G401 (cell line): ENCODE results near the gene TTC39B. TPM values are rescaled to one million over a fixed set of nuclear protein-coding genes. Genes with fewer than 3 reads are reported as not detected.
"Not testable (repeated sequence)": the region's sequence is repeated elsewhere in the genome, so short reads cannot be mapped to it uniquely, and the experiment has no call there.

ENCODE experiments used
- DNase-seq: peaks from one replicate; pipeline ENCODE4 v3.0.0-alpha.2; 2015; ENCODE audit warnings: low spot score
- in situ Hi-C: cut with HindIII; loops from 2 replicates; pipeline ENCODE4 v1.10.0; 2016; ENCODE audit warnings: low sequenced_read_pairs, mixed read lengths
- total RNA-seq: library from RNA; depleted of rRNA; stranded (reverse); fragments of >200 nt; shearing (Covaris generic); gene quantifications from 2 replicates; pipeline ENCODE4 v1.2.3, GENCODE V29; 2014; rRNA removed

Gene TTC39B
- total RNA-seq = 2.3 and 2.6 TPM in 2 replicates

GRCh38 chr9:15306757-15307522, at the start of gene TTC39B:
TTC39B (minus strand) TSS chr9:15307216; CDS start chr9:15307125, 91 bp downstream.
- peak; percentile 77 for DNase-seq
- in situ Hi-C loops = no loop called here

- in situ Hi-C loops = no loop called here
- no peak for DNase-seq
These were observed 48.7 kb upstream of the TTC39B start for GRCh38 chr9:15355669-15356068.

- in situ Hi-C loops = no loop called here
These were observed 47.7 kb upstream of the TTC39B start for GRCh38 chr9:15354713-15355112.

GRCh38 chr9:15353892-15354291, 46.9 kb upstream of the TTC39B start:
- in situ Hi-C loops = no loop called here
- DNase-seq = no peak

More at GRCh38 chr9:15354713-15355112, 47.7 kb upstream of the TTC39B start:
- peak; percentile 39 for DNase-seq

- in situ Hi-C loops = no loop called here
These were observed 45.3 kb upstream of the TTC39B start for GRCh38 chr9:15352306-15352705.

GRCh38 chr9:15349892-15350761, 43.1 kb upstream of the TTC39B start:
- in situ Hi-C loops = no loop called here
- no peak for DNase-seq

More at GRCh38 chr9:15352306-15352705, 45.3 kb upstream of the TTC39B start:
- no peak for DNase-seq

GRCh38 chr9:15346837-15347236, 39.8 kb upstream of the TTC39B start:
- DNase-seq = no peak
- in situ Hi-C loops = no loop called here

GRCh38 chr9:15344191-15344590, 37.2 kb upstream of the TTC39B start:
- in situ Hi-C loops = no loop called here
- DNase-seq = no peak

GRCh38 chr9:15333376-15333881, 26.4 kb upstream of the TTC39B start:
- no peak for DNase-seq
- in situ Hi-C loops = no loop called here

GRCh38 chr9:15332939-15333338, 25.9 kb upstream of the TTC39B start:
- DNase-seq = no peak
- in situ Hi-C loops = no loop called here

GRCh38 chr9:15329539-15330109, 22.6 kb upstream of the TTC39B start:
- DNase-seq = no peak
- in situ Hi-C loops = no loop called here

- in situ Hi-C loops = no loop called here
- no peak for DNase-seq
These were observed 21.9 kb upstream of the TTC39B start for GRCh38 chr9:15328946-15329345.

- DNase-seq, in situ Hi-C loops: not testable (repeated sequence)
These were observed 15.7 kb upstream of the TTC39B start for GRCh38 chr9:15322695-15323094.

- in situ Hi-C loops, DNase-seq: not testable (repeated sequence)
These were observed 12.6 kb upstream of the TTC39B start for GRCh38 chr9:15319661-15320060.

- in situ Hi-C loops = no loop called here
- DNase-seq = no peak
These were observed 10.8 kb upstream of the TTC39B start for GRCh38 chr9:15317836-15318235.

- in situ Hi-C loops = no loop called here
These were observed 4.6 kb upstream of the TTC39B start for GRCh38 chr9:15311607-15312006.

GRCh38 chr9:15310107-15310850, 3.3 kb upstream of the TTC39B start:
- DNase-seq = no peak
- in situ Hi-C loops = no loop called here

More at GRCh38 chr9:15311607-15312006, 4.6 kb upstream of the TTC39B start:
- no peak for DNase-seq

GRCh38 chr9:15308511-15308910, 1.5 kb upstream of the TTC39B start:
- in situ Hi-C loops = no loop called here
- no peak for DNase-seq

- no peak for DNase-seq
- in situ Hi-C loops = no loop called here
These were observed 466 bp upstream of the TTC39B start for GRCh38 chr9:15307523-15307841.
